Astrocyte (in vitro differentiated cells and primary cell): ENCODE results near the gene ABCA3.

Source experiments
- EZH2 ChIP-seq: IDR thresholded peaks from 2 replicates; pipeline ENCODE4 v1.6.1; 2012; ENCODE audit warnings: mild to moderate bottlenecking, low read length, inconsistent platforms; ENCODE audit not compliant: insufficient read depth
- TF ChIP-seq, protein P1 (sequence below): IDR thresholded peaks from 2 replicates; pipeline ENCODE4 v1.5.1; 2011; ENCODE audit warnings: low read depth, mild to moderate bottlenecking, inconsistent platforms, low read length, moderate library complexity; ENCODE audit not compliant: insufficient read depth

DNA sequence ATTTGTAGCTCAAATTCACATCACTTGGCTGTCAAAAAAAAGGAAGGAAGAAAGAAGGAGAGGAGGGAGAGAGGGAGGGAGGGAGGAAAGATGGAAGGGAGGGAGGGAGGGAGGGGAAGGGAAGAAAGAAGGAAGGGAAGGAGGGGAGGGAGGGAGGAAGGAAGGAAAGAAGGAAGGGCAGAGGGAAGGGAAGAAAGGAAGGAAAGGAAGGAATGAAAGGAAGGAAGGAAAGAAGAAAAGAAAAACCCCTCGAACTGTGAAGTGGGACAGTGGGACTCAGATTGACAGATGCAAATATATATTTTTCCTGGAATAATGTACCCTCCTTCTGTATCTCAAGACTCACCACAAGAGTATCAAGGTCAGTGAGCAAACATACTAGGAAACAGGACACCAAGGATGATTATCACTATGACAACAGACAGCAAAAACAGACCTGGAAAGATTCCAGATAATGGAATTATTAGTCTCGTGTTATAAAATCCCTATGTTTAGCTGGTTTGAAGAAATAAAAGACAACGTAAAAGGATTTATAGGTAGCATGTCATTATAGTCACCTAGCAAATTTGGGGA is 24.2 kb upstream of the ABCA3 start:
- TF ChIP-seq, protein P1, sequence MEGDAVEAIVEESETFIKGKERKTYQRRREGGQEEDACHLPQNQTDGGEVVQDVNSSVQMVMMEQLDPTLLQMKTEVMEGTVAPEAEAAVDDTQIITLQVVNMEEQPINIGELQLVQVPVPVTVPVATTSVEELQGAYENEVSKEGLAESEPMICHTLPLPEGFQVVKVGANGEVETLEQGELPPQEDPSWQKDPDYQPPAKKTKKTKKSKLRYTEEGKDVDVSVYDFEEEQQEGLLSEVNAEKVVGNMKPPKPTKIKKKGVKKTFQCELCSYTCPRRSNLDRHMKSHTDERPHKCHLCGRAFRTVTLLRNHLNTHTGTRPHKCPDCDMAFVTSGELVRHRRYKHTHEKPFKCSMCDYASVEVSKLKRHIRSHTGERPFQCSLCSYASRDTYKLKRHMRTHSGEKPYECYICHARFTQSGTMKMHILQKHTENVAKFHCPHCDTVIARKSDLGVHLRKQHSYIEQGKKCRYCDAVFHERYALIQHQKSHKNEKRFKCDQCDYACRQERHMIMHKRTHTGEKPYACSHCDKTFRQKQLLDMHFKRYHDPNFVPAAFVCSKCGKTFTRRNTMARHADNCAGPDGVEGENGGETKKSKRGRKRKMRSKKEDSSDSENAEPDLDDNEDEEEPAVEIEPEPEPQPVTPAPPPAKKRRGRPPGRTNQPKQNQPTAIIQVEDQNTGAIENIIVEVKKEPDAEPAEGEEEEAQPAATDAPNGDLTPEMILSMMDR: no peak
- TF ChIP-seq EZH2: no peak
